Duodenal mucosa (tissue), 2 donors: ENCODE results near the gene MYO5A.

Experiments used
- H3K27ac ChIP-seq: one replicate; pipeline ENCODE4 v1.7.0; 2013; ENCODE audit warnings: low read depth, low read length
- H3K27me3 ChIP-seq, 2 donors: one replicate each; pipeline ENCODE4 v1.7.0; 2013; ENCODE audit warnings: low read length in 2 of 2, control low read depth in 1 of 2; ENCODE audit not compliant: insufficient read depth in 2 of 2, control insufficient read depth in 1 of 2
- H3K36me3 ChIP-seq, 2 donors: one replicate each; pipeline ENCODE4 v1.7.0; 2013; ENCODE audit warnings: low read length in 2 of 2, control low read depth in 1 of 2; ENCODE audit not compliant: insufficient read depth in 2 of 2, control insufficient read depth in 1 of 2
- H3K4me1 ChIP-seq, 2 donors: one replicate each; pipeline ENCODE4 v1.7.0; 2013; ENCODE audit warnings: low read length in 2 of 2, control low read depth in 1 of 2; ENCODE audit not compliant: insufficient read depth in 2 of 2, control insufficient read depth in 1 of 2
- H3K4me3 ChIP-seq, 2 donors: one replicate each; pipeline ENCODE4 v1.7.0; 2013; ENCODE audit warnings: low read length in 2 of 2, low read depth in 1 of 2
- H3K9ac ChIP-seq, 2 donors: one replicate each; pipeline ENCODE4 v1.7.0; 2013; ENCODE audit warnings: low read length in 2 of 2, low read depth in 1 of 2
- H3K9me3 ChIP-seq, 2 donors: one replicate each; pipeline ENCODE4 v1.7.0; 2013; ENCODE audit warnings: low read length in 2 of 2, control low read depth in 1 of 2; ENCODE audit not compliant: control insufficient read depth in 1 of 2

MYO5A gene

GRCh38 chr15:52540374-52541012, 11.8 kb upstream of the MYO5A start:
- Histone ChIP-seq H3K9ac (no peak overlapping the region), H3K27me3 (no peaks in the 10 kb centered on the region), H3K4me3 (no peak overlapping the region)

GRCh38 chr15:52537459-52537858, 8.8 kb upstream of the MYO5A start:
- Histone ChIP-seq H3K27me3 (peaks cover 0 to 2% of the 10 kb centered on the region in 2 donors), H3K4me1 (no peaks in the 10 kb centered on the region), H3K27ac (no peak overlapping the region), H3K9me3 (no peaks in the 10 kb centered on the region), H3K36me3 (no peaks in the 10 kb centered on the region), H3K4me3 (no peak overlapping the region), H3K9ac (no peak overlapping the region)

More at GRCh38 chr15:52540374-52541012, 11.8 kb upstream of the MYO5A start:
- H3K4me1 ChIP-seq = no peaks in the 10 kb centered on the region
- H3K36me3 ChIP-seq = no peaks in the 10 kb centered on the region
- H3K27ac ChIP-seq = no peak overlapping the region
- H3K9me3 ChIP-seq = no peaks in the 10 kb centered on the region

- H3K4me3 ChIP-seq = no peak overlapping the region
- peaks cover 10 to 19% of the 10 kb centered on the region in 2 donors for H3K4me1 ChIP-seq
- H3K9ac ChIP-seq = no peak overlapping the region
- no peaks in the 10 kb centered on the region for H3K36me3 ChIP-seq
- no peaks in the 10 kb centered on the region for H3K9me3 ChIP-seq
- H3K27me3 ChIP-seq = peaks cover 19 to 22% of the 10 kb centered on the region in 2 donors
- H3K27ac ChIP-seq = no peak overlapping the region
Observed at GRCh38 chr15:52532427-52532826, 3.7 kb upstream of the MYO5A start.

- H3K27me3 ChIP-seq = peaks cover 19 to 22% of the 10 kb centered on the region in 2 donors
- H3K27ac ChIP-seq = no peak overlapping the region
- peak overlapping the region; percentile 31 to 41 for H3K9ac ChIP-seq
Observed at GRCh38 chr15:52529940-52530339, 1.3 kb upstream of the MYO5A start.

GRCh38 chr15:52529341-52529924, 753 bp upstream of the MYO5A start:
- Histone ChIP-seq H3K9me3 (no peaks in the 10 kb centered on the region), H3K4me3 (peak overlapping the region; percentile 59 to 82), H3K9ac (peak overlapping the region; percentile 31 to 41), H3K27ac (no peak overlapping the region), H3K36me3 (no peaks in the 10 kb centered on the region), H3K27me3 (peaks cover 19 to 22% of the 10 kb centered on the region in 2 donors), H3K4me1 (peaks cover 10 to 21% of the 10 kb centered on the region in 2 donors)

More at GRCh38 chr15:52529940-52530339, 1.3 kb upstream of the MYO5A start:
- H3K4me1 ChIP-seq = peaks cover 10 to 21% of the 10 kb centered on the region in 2 donors
- no peaks in the 10 kb centered on the region for H3K36me3 ChIP-seq
- peak overlapping the region; percentile 59 to 82 for H3K4me3 ChIP-seq
- H3K9me3 ChIP-seq = no peaks in the 10 kb centered on the region

- Histone ChIP-seq H3K36me3 (no peaks in the 10 kb centered on the region), H3K9ac (peak overlapping the region; percentile 47 to 59), H3K9me3 (no peaks in the 10 kb centered on the region), H3K27me3 (peaks cover 19 to 22% of the 10 kb centered on the region in 2 donors), H3K4me1 (peaks cover 10 to 21% of the 10 kb centered on the region in 2 donors), H3K27ac (no peak overlapping the region), H3K4me3 (peak overlapping the region; percentile 61 to 72)
Observed at GRCh38 chr15:52527911-52528563, 643 bp downstream of the MYO5A start.

GRCh38 chr15:52527196-52527910, 1.3 kb downstream of the MYO5A start:
- no peak overlapping the region for H3K27ac ChIP-seq
- peaks cover 10 to 21% of the 10 kb centered on the region in 2 donors for H3K4me1 ChIP-seq
- peaks cover 17 to 22% of the 10 kb centered on the region in 2 donors for H3K27me3 ChIP-seq
- H3K36me3 ChIP-seq = no peaks in the 10 kb centered on the region
- no peak overlapping the region for H3K9ac ChIP-seq
- peak overlapping the region; percentile 61 to 72 for H3K4me3 ChIP-seq
- no peaks in the 10 kb centered on the region for H3K9me3 ChIP-seq

- Histone ChIP-seq H3K4me1 (peaks cover 6 to 19% of the 10 kb centered on the region in 2 donors), H3K9ac (no peak overlapping the region), H3K27ac (no peak overlapping the region), H3K4me3 (no peak overlapping the region), H3K27me3 (peaks cover 0 to 2% of the 10 kb centered on the region in 2 donors), H3K36me3 (no peaks in the 10 kb centered on the region), H3K9me3 (no peaks in the 10 kb centered on the region)
Observed at GRCh38 chr15:52524223-52525136, 4.2 kb downstream of the MYO5A start.

- Histone ChIP-seq H3K36me3 (no peaks in the 10 kb centered on the region), H3K27me3 (no peaks in the 10 kb centered on the region), H3K4me3 (no peak overlapping the region), H3K9ac (no peak overlapping the region), H3K27ac (no peak overlapping the region), H3K9me3 (no peaks in the 10 kb centered on the region), H3K4me1 (peaks cover 3 to 16% of the 10 kb centered on the region in 2 donors)
Observed at GRCh38 chr15:52523647-52524046, 5.0 kb downstream of the MYO5A start.
